Endothelial cell of umbilical vein (primary cell): ENCODE data around the gene NLGN1. TPM values are rescaled to one million over a fixed set of nuclear protein-coding genes. Genes with fewer than 3 reads are reported as not detected.

Source experiments
- BruUV-seq: library from RNA; stranded (reverse); fragments of 400-500 nt; replicated peaks from 2 replicates; lab custom pipeline; 2021; lab: Mats Ljungman, UMichigan
- CTCF ChIA-PET: fragments of 300-600, 350-600 bp; sonication (Branson Sonifier 250); formaldehyde crosslinking; loops from one replicate; lab custom pipeline; 2021; ENCODE audit warnings: antibody characterized with exemption, inconsistent platforms; lab: Charles Lee
- POLR2A ChIA-PET: fragments of 300-600, 350-600 bp; sonication (Branson Sonifier 250); formaldehyde crosslinking; loops from one replicate; lab custom pipeline; 2021; ENCODE audit warnings: antibody characterized with exemption, inconsistent platforms; lab: Charles Lee
- DNase-seq: peaks from one replicate; pipeline ENCODE4 v3.0.0-alpha.2; 2011; ENCODE audit warnings: low read depth, low spot score
- FAIRE-seq: peaks from 2 replicates; lab custom pipeline; 2011; peaks lifted over from hg19 to GRCh38; lab: Jason Lieb, UNC
- H2AFZ ChIP-seq: 2 replicates; pipeline ENCODE4 v1.6.0; 2012; ENCODE audit warnings: low read depth, low read length, control low read depth, inconsistent platforms
- H3K27ac ChIP-seq: 2 replicates; pipeline ENCODE4 v1.5.1; 2011; ENCODE audit warnings: low read depth, mild to moderate bottlenecking, control low read depth, low read length, moderate library complexity; ENCODE audit not compliant: insufficient read depth
- H3K27me3 ChIP-seq, 2 experiments: 2 replicates each; pipeline versions ENCODE4 v1.6.0 to v1.6.1; 2011; ENCODE audit warnings: low read length in 2 of 2, mixed read lengths in 1 of 2; ENCODE audit not compliant: control insufficient read depth in 2 of 2, insufficient read depth in 2 of 2
- H3K36me3 ChIP-seq, 2 experiments: 2 replicates in 1 of 2; 3 replicates in 1 of 2; pipeline ENCODE4 v1.5.1; 2011; ENCODE audit warnings: low read length in 2 of 2, mild to moderate bottlenecking in 1 of 2, moderate library complexity in 1 of 2; ENCODE audit not compliant: control insufficient read depth in 2 of 2, insufficient read depth in 2 of 2; ENCODE audit errors: extremely low read depth in 1 of 2
- H3K4me1 ChIP-seq: 3 replicates; pipeline ENCODE4 v1.5.1; 2011; ENCODE audit warnings: mild to moderate bottlenecking, low read length; ENCODE audit not compliant: control insufficient read depth, insufficient read depth; ENCODE audit errors: extremely low read depth
- H3K4me2 ChIP-seq: 2 replicates; pipeline ENCODE4 v1.6.1; 2011; ENCODE audit warnings: low read length, control low read depth, mixed read lengths; ENCODE audit not compliant: insufficient read depth
- H3K4me3 ChIP-seq, 3 experiments: fragments of 200-600 bp in 1 of 3; sonication (generic), shearing (Covaris generic) in 1 of 3; replicated peaks in 1 of 3; 2 replicates each; pipeline ENCODE4 v1.5.1; 2011 to 2016; ENCODE audit warnings: control low read depth in 3 of 3, low read length in 3 of 3, mild to moderate bottlenecking in 2 of 3, inconsistent platforms in 1 of 3, low read depth in 1 of 3, moderate library complexity in 1 of 3; ENCODE audit not compliant: insufficient read depth in 1 of 3
- H3K79me2 ChIP-seq: 2 replicates; pipeline ENCODE4 v1.6.0; 2012; ENCODE audit warnings: low read length, inconsistent platforms; ENCODE audit not compliant: control insufficient read depth, insufficient read depth
- H3K9ac ChIP-seq: replicated peaks from 2 replicates; pipeline ENCODE3; 2011; ENCODE audit warnings: low read length, control low read depth; ENCODE audit not compliant: insufficient read depth; ENCODE audit errors: extremely low read depth
- H3K9me1 ChIP-seq: replicated peaks from 3 replicates; pipeline ENCODE4 v1.6.0; 2011; ENCODE audit warnings: mild to moderate bottlenecking, low read length; ENCODE audit not compliant: control insufficient read depth, insufficient read depth; ENCODE audit errors: extremely low read depth
- H3K9me3 ChIP-seq: replicated peaks from 2 replicates; pipeline ENCODE4 v1.5.1; 2012; ENCODE audit warnings: low read length, inconsistent platforms; ENCODE audit not compliant: control insufficient read depth, insufficient read depth
- H4K20me1 ChIP-seq: replicated peaks from 2 replicates; pipeline ENCODE3; 2011; ENCODE audit warnings: mild to moderate bottlenecking, low read length; ENCODE audit not compliant: control insufficient read depth, insufficient read depth; ENCODE audit errors: extremely low read depth
- CTCF ChIP-seq, 2 donors: IDR thresholded peaks; 1 replicate in 1 of 2; 2 replicates in 1 of 2; pipeline ENCODE4 v1.5.1; 2011; ENCODE audit warnings: low read length in 2 of 2, mild to moderate bottlenecking in 2 of 2, moderate library complexity in 2 of 2, control low read depth in 1 of 2, inconsistent platforms in 1 of 2, low read depth in 1 of 2; ENCODE audit not compliant: insufficient read depth in 1 of 2; ENCODE audit errors: extremely low read depth in 1 of 2
- EZH2 ChIP-seq: IDR thresholded peaks from 2 replicates; pipeline ENCODE4 v1.6.1; 2012; ENCODE audit warnings: borderline replicate concordance, low read depth, mild to moderate bottlenecking, moderate library complexity, low read length, inconsistent platforms; ENCODE audit not compliant: severe bottlenecking
- FOS ChIP-seq: IDR thresholded peaks from 2 replicates; pipeline ENCODE4 v1.6.1; 2011; ENCODE audit warnings: mild to moderate bottlenecking, low read length, moderate library complexity, borderline replicate concordance; ENCODE audit not compliant: insufficient read depth
- GATA2 ChIP-seq: IDR thresholded peaks from 2 replicates; pipeline ENCODE4 v1.7.0; 2011; ENCODE audit warnings: low read depth, mild to moderate bottlenecking, moderate library complexity, mixed read lengths, low read length; ENCODE audit not compliant: insufficient read length, insufficient read depth
- JUN ChIP-seq: IDR thresholded peaks from 2 replicates; pipeline ENCODE4 v1.6.1; 2011; ENCODE audit warnings: borderline replicate concordance, low read depth; ENCODE audit not compliant: insufficient read length, insufficient read depth
- MAX ChIP-seq: IDR thresholded peaks from 2 replicates; pipeline ENCODE4 v1.6.1; 2011; ENCODE audit not compliant: insufficient read depth, insufficient read length
- MYC ChIP-seq: IDR thresholded peaks from one replicate; pipeline ENCODE4 v1.6.1; 2011; ENCODE audit warnings: mild to moderate bottlenecking, low read depth, low read length
- POLR2A ChIP-seq: IDR thresholded peaks from 2 replicates; pipeline ENCODE4 v1.6.1; 2012; ENCODE audit warnings: low read depth, mild to moderate bottlenecking, control low read depth, low read length
- POLR2AphosphoS5 ChIP-seq: IDR thresholded peaks from 2 replicates; pipeline ENCODE4 v1.6.1; 2012; ENCODE audit warnings: low read depth, mild to moderate bottlenecking, control low read depth, low read length, moderate library complexity; ENCODE audit not compliant: insufficient read depth
- dilution Hi-C: fragments of 300-500 bp; cut with MboI; formaldehyde crosslinking; loops from one replicate; pipeline ENCODE4 v1.15.0; 2019; ENCODE audit warnings: low sequenced_read_pairs; ENCODE audit not compliant: extremely low pct_ligation_motif_present
- intact Hi-C: fragments of 100-400 bp; cut with micrococcal nuclease; formaldehyde crosslinking; loops from one replicate; pipeline ENCODE4 v1.10.0; 2022
- polyA plus RNA-seq, 4 experiments: library from polyadenylated mRNA; depleted of rRNA in 3 of 4; stranded (reverse) in 3 of 4; unstranded in 1 of 4; fragments of >200 nt; gene quantifications; 2 replicates each; pipeline versions ENCODE4 v1.2.1 to v1.2.3, GENCODE V29; 2011 to 2012; ENCODE audit warnings: missing spikeins in 1 of 4
- total RNA-seq: library from RNA; stranded (reverse); gene quantifications from 2 replicates; pipeline ENCODE4 v1.2.3, GENCODE V29; 2021

The NLGN1 gene
- total and polyA plus RNA-seq, 2 donors (not counting 3 experiments of a cell fraction or from before 2014, with no cell fraction given): 7.9 to 16.3 TPM

- no peak for DNase-seq
- Histone ChIP-seq H3K9ac (no peak overlapping the region), H3K36me3 (no peaks in the 10 kb centered on the region), H3K27me3 (no peaks in the 10 kb centered on the region), H3K4me3 (no peak overlapping the region), H4K20me1 (no peaks in the 10 kb centered on the region), H3K79me2 (no peaks in the 10 kb centered on the region), H3K4me1 (no peaks in the 10 kb centered on the region), H2AFZ (no peak overlapping the region), H3K27ac (no peak overlapping the region), H3K9me3 (no peaks in the 10 kb centered on the region), H3K9me1 (no peaks in the 10 kb centered on the region), H3K4me2 (no peak overlapping the region)
- TF ChIP-seq EZH2 (no peak), MAX (no peak), GATA2 (no peak), CTCF (IDR thresholded peaks at IDR 0.05; ENCODE audit: extremely low read depth in 1 of 2, insufficient read depth in 1 of 2, low read depth in 1 of 2, low read length in 2 of 2) (no peak), POLR2AphosphoS5 (no peak), POLR2A (no peak), FOS (no peak), JUN (no peak), MYC (no peak)
- no TSS peak for BruUV-seq
- ChIA-PET POLR2A (no interaction called here), CTCF (interaction anchor here (0.5 to 0.7 kb wide), 2 partner anchors 12 to 102 kb away, joined by 3 read pairs; no protein-coding TSS in a partner anchor)
- dilution Hi-C loops (no loop called here), intact Hi-C loops (loop anchor here (10.0 kb wide), 1 partner anchor 513 kb away; no protein-coding TSS in a partner anchor)
- no peak for FAIRE-seq
Observed at GRCh38 chr3:174097686-174098085, 700.1 kb downstream of the NLGN1 start.
